Endothelial cell of umbilical vein (primary cell): Measurements from ENCODE around the gene DDIT3.

Experiments
- FOS ChIP-seq: IDR thresholded peaks from 2 replicates; pipeline ENCODE4 v1.6.1; 2011; ENCODE audit warnings: mild to moderate bottlenecking, low read length, moderate library complexity, borderline replicate concordance; ENCODE audit not compliant: insufficient read depth
- GATA2 ChIP-seq: IDR thresholded peaks from 2 replicates; pipeline ENCODE4 v1.7.0; 2011; ENCODE audit warnings: low read depth, mild to moderate bottlenecking, moderate library complexity, mixed read lengths, low read length; ENCODE audit not compliant: insufficient read length, insufficient read depth
- TF ChIP-seq, protein P1 (sequence below), 2 donors: IDR thresholded peaks; 1 replicate in 1 of 2; 2 replicates in 1 of 2; pipeline ENCODE4 v1.5.1; 2011; ENCODE audit warnings: low read length in 2 of 2, mild to moderate bottlenecking in 2 of 2, moderate library complexity in 2 of 2, control low read depth in 1 of 2, inconsistent platforms in 1 of 2, low read depth in 1 of 2; ENCODE audit not compliant: insufficient read depth in 1 of 2; ENCODE audit errors: extremely low read depth in 1 of 2

DNA sequence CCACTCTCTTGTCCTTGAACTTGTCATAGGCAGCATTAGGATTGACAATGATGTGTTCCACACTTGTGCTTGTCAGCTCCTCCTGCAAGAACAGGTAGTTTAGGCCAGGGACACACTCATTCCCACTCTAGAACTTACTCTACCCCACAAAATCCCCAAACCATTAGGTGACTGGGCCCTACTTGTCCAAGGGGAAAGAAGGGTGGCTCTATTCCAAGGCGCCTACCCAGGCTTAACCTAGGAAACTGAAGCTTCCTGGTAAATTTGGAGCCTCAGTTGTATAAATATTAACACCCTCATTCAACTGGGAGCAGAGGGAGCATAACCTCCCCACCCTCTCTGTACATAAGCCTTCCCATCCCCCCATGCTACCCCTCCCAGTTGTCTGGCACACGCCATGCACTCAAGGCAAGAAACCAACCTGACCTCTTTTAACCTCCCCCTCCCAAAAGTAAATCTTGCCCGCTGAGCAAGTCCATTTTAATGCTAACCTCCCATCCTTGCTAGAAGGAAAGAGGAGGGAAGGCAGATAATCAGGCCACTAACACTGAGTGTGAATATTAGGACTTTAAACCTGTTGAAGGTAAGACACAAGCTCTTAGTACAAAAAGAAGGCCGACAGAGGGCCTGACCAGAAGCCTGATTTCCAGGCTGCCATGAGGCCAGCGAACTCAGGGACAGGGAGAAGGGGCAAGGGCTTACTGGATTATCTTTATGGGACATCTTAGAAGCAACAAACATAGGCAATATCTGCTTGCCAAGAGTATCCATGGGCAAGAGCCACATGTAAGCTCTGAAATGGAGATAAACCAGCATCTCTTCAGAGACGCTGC is 15.7 kb upstream of the DDIT3 start:
- TF ChIP-seq, protein P1, sequence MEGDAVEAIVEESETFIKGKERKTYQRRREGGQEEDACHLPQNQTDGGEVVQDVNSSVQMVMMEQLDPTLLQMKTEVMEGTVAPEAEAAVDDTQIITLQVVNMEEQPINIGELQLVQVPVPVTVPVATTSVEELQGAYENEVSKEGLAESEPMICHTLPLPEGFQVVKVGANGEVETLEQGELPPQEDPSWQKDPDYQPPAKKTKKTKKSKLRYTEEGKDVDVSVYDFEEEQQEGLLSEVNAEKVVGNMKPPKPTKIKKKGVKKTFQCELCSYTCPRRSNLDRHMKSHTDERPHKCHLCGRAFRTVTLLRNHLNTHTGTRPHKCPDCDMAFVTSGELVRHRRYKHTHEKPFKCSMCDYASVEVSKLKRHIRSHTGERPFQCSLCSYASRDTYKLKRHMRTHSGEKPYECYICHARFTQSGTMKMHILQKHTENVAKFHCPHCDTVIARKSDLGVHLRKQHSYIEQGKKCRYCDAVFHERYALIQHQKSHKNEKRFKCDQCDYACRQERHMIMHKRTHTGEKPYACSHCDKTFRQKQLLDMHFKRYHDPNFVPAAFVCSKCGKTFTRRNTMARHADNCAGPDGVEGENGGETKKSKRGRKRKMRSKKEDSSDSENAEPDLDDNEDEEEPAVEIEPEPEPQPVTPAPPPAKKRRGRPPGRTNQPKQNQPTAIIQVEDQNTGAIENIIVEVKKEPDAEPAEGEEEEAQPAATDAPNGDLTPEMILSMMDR (IDR thresholded peaks at IDR 0.05; ENCODE audit: extremely low read depth in 1 of 2, insufficient read depth in 1 of 2, low read depth in 1 of 2, low read length in 2 of 2), result no peak
- TF ChIP-seq FOS (no peak), GATA2 (no peak)
